H1 (cell line): ENCODE results near the gene ZNF761. TPM values are rescaled to one million over a fixed set of nuclear protein-coding genes. Genes with fewer than 3 reads are reported as not detected.

ENCODE experiments used
- CTCF ChIA-PET: fragments of 300-600 bp; sonication (Branson Sonifier 250); formaldehyde crosslinking; loops from one replicate; lab custom pipeline; 2021; ENCODE audit not compliant: partially characterized antibody; lab: Charles Lee
- POLR2A ChIA-PET: fragments of 300-600 bp; sonication (Branson Sonifier 250); formaldehyde crosslinking; loops from one replicate; lab custom pipeline; 2021; ENCODE audit warnings: inconsistent platforms; ENCODE audit not compliant: partially characterized antibody; lab: Charles Lee
- DNase-seq, 2 experiments: peaks; one replicate each; pipeline versions ENCODE4 v3.0.0 to v3.0.0-alpha.2; 2010 to 2022; ENCODE audit warnings: low spot score in 2 of 2, low read depth in 1 of 2, mixed read lengths in 1 of 2
- FAIRE-seq: peaks from 2 replicates; lab custom pipeline; 2011; peaks lifted over from hg19 to GRCh38; lab: Jason Lieb, UNC
- H2AFZ ChIP-seq: 2 replicates; pipeline ENCODE4 v1.8.1; 2012; ENCODE audit warnings: low read length, inconsistent platforms
- H2AK5ac ChIP-seq: 2 replicates; pipeline ENCODE4 v1.6.1; 2013; ENCODE audit warnings: low read depth, low read length
- H2BK120ac ChIP-seq: replicated peaks from 2 replicates; pipeline ENCODE3; 2013; ENCODE audit warnings: low read depth, low read length, inconsistent platforms
- H2BK12ac ChIP-seq: 2 replicates; pipeline ENCODE4 v1.6.1; 2013; ENCODE audit warnings: low read depth, low read length
- H2BK15ac ChIP-seq: 2 replicates; pipeline ENCODE4 v1.6.1; 2013; ENCODE audit warnings: low read length
- H2BK20ac ChIP-seq: 2 replicates; pipeline ENCODE4 v1.6.1; 2013; ENCODE audit warnings: low read length
- H2BK5ac ChIP-seq: 2 replicates; pipeline ENCODE4 v1.6.1; 2013; ENCODE audit warnings: low read depth, low read length
- H3K14ac ChIP-seq: 2 replicates; pipeline ENCODE4 v1.6.1; 2013; ENCODE audit warnings: inconsistent platforms; ENCODE audit not compliant: insufficient read length
- H3K18ac ChIP-seq: 2 replicates; pipeline ENCODE4 v1.6.1; 2013; ENCODE audit warnings: low read length; ENCODE audit errors: extremely low read depth
- H3K23ac ChIP-seq: 2 replicates; pipeline ENCODE4 v1.6.1; 2013; ENCODE audit warnings: inconsistent platforms; ENCODE audit not compliant: insufficient read length
- H3K23me2 ChIP-seq: 2 replicates; pipeline ENCODE4 v1.6.1; 2013; ENCODE audit warnings: low read depth, low read length
- H3K27ac ChIP-seq: 2 replicates; pipeline ENCODE4 v1.6.1; 2011; ENCODE audit warnings: low read depth, low read length, inconsistent platforms
- H3K27me3 ChIP-seq, 4 experiments: replicated peaks in 1 of 4; 1 replicate in 1 of 4; 2 replicates in 3 of 4; pipeline versions ENCODE4 v1.6.1 to v1.8.1; 2011 to 2013; ENCODE audit warnings: low read length in 3 of 4, mild to moderate bottlenecking in 3 of 4, inconsistent platforms in 2 of 4, mixed read lengths in 2 of 4, moderate library complexity in 1 of 4; ENCODE audit not compliant: control insufficient read depth in 3 of 4, insufficient read depth in 3 of 4; ENCODE audit errors: extremely low read depth in 1 of 4
- H3K36me3 ChIP-seq, 4 experiments: 2 replicates each; pipeline versions ENCODE4 v1.6.1 to v1.8.1; 2011 to 2013; ENCODE audit warnings: mild to moderate bottlenecking in 4 of 4, low read length in 3 of 4, moderate library complexity in 2 of 4, control low read depth in 1 of 4, inconsistent platforms in 1 of 4; ENCODE audit not compliant: insufficient read depth in 4 of 4, control insufficient read depth in 2 of 4
- H3K4ac ChIP-seq: replicated peaks from 2 replicates; pipeline ENCODE3; 2013; ENCODE audit warnings: low read length, low read depth, mixed read lengths, inconsistent platforms; ENCODE audit not compliant: insufficient read length
- H3K4me1 ChIP-seq, 4 experiments: replicated peaks in 1 of 4; 1 replicate in 1 of 4; 2 replicates in 3 of 4; pipeline versions ENCODE4 v1.6.1 to v1.8.1; 2011 to 2013; ENCODE audit warnings: low read length in 3 of 4, inconsistent platforms in 2 of 4, mixed read lengths in 1 of 4; ENCODE audit not compliant: insufficient read depth in 4 of 4, control insufficient read depth in 3 of 4
- H3K4me2 ChIP-seq, 2 experiments: 2 replicates each; pipeline versions ENCODE4 v1.6.1 to v1.8.1; 2011 to 2013; ENCODE audit warnings: low read depth in 2 of 2, low read length in 2 of 2, control low read depth in 1 of 2, inconsistent platforms in 1 of 2, mild to moderate bottlenecking in 1 of 2; ENCODE audit not compliant: insufficient read depth in 1 of 2
- H3K4me3 ChIP-seq, 4 experiments: fragments of 200-600, 300-600 bp in 1 of 4; sonication (generic), shearing (Covaris generic), sonication (Bioruptor Twin) in 1 of 4; 2 replicates each; pipeline versions ENCODE4 v1.5.1 to v1.8.1; 2011 to 2016; ENCODE audit warnings: low read length in 4 of 4, low read depth in 3 of 4, control low read depth in 2 of 4, inconsistent platforms in 2 of 4, mild to moderate bottlenecking in 2 of 4, mixed read lengths in 1 of 4, moderate library complexity in 1 of 4; ENCODE audit not compliant: insufficient read depth in 2 of 4; ENCODE audit errors: extremely low read depth in 1 of 4
- H3K56ac ChIP-seq: replicated peaks from 2 replicates; pipeline ENCODE3; 2013; ENCODE audit warnings: low read depth, mild to moderate bottlenecking, mixed read lengths, low read length, inconsistent platforms; ENCODE audit not compliant: insufficient read length
- H3K79me1 ChIP-seq: 2 replicates; pipeline ENCODE4 v1.6.1; 2013; ENCODE audit warnings: low read depth, low read length, control low read depth
- H3K79me2 ChIP-seq, 2 experiments: 2 replicates each; pipeline versions ENCODE4 v1.6.1 to v1.8.1; 2012 to 2013; ENCODE audit warnings: low read length in 2 of 2, mild to moderate bottlenecking in 2 of 2, inconsistent platforms in 1 of 2; ENCODE audit not compliant: insufficient read depth in 2 of 2, control insufficient read depth in 1 of 2
- H3K9ac ChIP-seq, 4 experiments: replicated peaks in 1 of 4; 1 replicate in 1 of 4; 2 replicates in 3 of 4; pipeline versions ENCODE4 v1.6.1 to v1.8.1; 2011 to 2013; ENCODE audit warnings: low read depth in 3 of 4, low read length in 3 of 4, control low read depth in 2 of 4, mild to moderate bottlenecking in 2 of 4, moderate library complexity in 2 of 4, inconsistent platforms in 1 of 4; ENCODE audit errors: extremely low read depth in 1 of 4
- H3K9me3 ChIP-seq, 2 experiments: 2 replicates each; pipeline versions ENCODE4 v1.6.1 to v1.8.1; 2012 to 2013; ENCODE audit warnings: mild to moderate bottlenecking in 2 of 2, moderate library complexity in 2 of 2, control low read depth in 1 of 2, inconsistent platforms in 1 of 2, low read depth in 1 of 2, low read length in 1 of 2, mixed read lengths in 1 of 2; ENCODE audit not compliant: insufficient read depth in 2 of 2
- H4K20me1 ChIP-seq, 2 experiments: replicated peaks in 1 of 2; 2 replicates each; pipeline versions ENCODE3 to v1.8.1; 2011 to 2013; ENCODE audit warnings: inconsistent platforms in 2 of 2, low read length in 2 of 2, mild to moderate bottlenecking in 1 of 2; ENCODE audit not compliant: insufficient read depth in 2 of 2, control insufficient read depth in 1 of 2
- H4K5ac ChIP-seq: 2 replicates; pipeline ENCODE4 v1.6.1; 2013; ENCODE audit warnings: low read length, low read depth, mixed read lengths, inconsistent platforms; ENCODE audit not compliant: insufficient read length
- H4K8ac ChIP-seq: 2 replicates; pipeline ENCODE4 v1.8.0; 2013; ENCODE audit warnings: mild to moderate bottlenecking, moderate library complexity, low read length, inconsistent platforms; ENCODE audit not compliant: insufficient read depth; ENCODE audit errors: extremely low read depth
- H4K91ac ChIP-seq: replicated peaks from 2 replicates; pipeline ENCODE3; 2013; ENCODE audit warnings: low read length, mixed read lengths, inconsistent platforms; ENCODE audit not compliant: insufficient read length
- CEBPB ChIP-seq: IDR thresholded peaks from 2 replicates; pipeline ENCODE4 v1.6.1; 2012; ENCODE audit warnings: low read depth, low read length
- CREB1 ChIP-seq: IDR thresholded peaks from 2 replicates; pipeline ENCODE4 v1.6.1; 2012; ENCODE audit warnings: inconsistent platforms
- EGR1 ChIP-seq: IDR thresholded peaks from 2 replicates; pipeline ENCODE4 v1.6.1; 2011; ENCODE audit warnings: low read depth, low read length, borderline replicate concordance
- GABPA ChIP-seq: IDR thresholded peaks from 2 replicates; pipeline ENCODE4 v1.6.1; 2011; ENCODE audit warnings: mild to moderate bottlenecking, low read length, moderate library complexity, borderline replicate concordance; ENCODE audit not compliant: insufficient read depth
- KDM5A ChIP-seq: fragments of 200-600 bp; IDR thresholded peaks from 2 replicates; pipeline ENCODE4 v1.7.1; 2012; ENCODE audit warnings: mild to moderate bottlenecking, low read length, inconsistent platforms, mixed read lengths
- MAX ChIP-seq: IDR thresholded peaks from 2 replicates; pipeline ENCODE4 v1.6.1; 2012; ENCODE audit warnings: inconsistent platforms
- RAD21 ChIP-seq, 2 experiments: IDR thresholded peaks in 1 of 2; conservative IDR thresholded peaks in 1 of 2; 2 replicates each; pipeline ENCODE4 v1.6.1; 2011; ENCODE audit warnings: low read depth in 2 of 2, low read length in 2 of 2, improper control_type of control experiment in 1 of 2, inconsistent platforms in 1 of 2, mild to moderate bottlenecking in 1 of 2, moderate library complexity in 1 of 2
- SIN3A ChIP-seq, 2 experiments: IDR thresholded peaks in 1 of 2; conservative IDR thresholded peaks in 1 of 2; 2 replicates each; pipeline ENCODE4 v1.6.1; 2011 to 2012; ENCODE audit warnings: low read length in 2 of 2, improper control_type of control experiment in 1 of 2, low read depth in 1 of 2, mild to moderate bottlenecking in 1 of 2
- WGBS, 2 experiments: shearing (Covaris generic) in 1 of 2; methylation state at CpG; one replicate each; pipeline versions ENCODE4 v1.1.6 to v1.1.7; 2013 to 2015; ENCODE audit warnings: low lambda C conversion rate in 2 of 2, mixed read lengths in 2 of 2, inconsistent platforms in 1 of 2, low coverage in 1 of 2, missing lambda C conversion rate in 1 of 2; ENCODE audit not compliant: insufficient replicate concordance in 2 of 2, insufficient coverage in 1 of 2, insufficient read length in 1 of 2; ENCODE audit errors: extremely low coverage in 1 of 2, missing lambda C conversion rate in 1 of 2; 5-methylcytosine and 5-hydroxymethylcytosine counted together
- polyA plus RNA-seq, 7 experiments: library from polyadenylated mRNA; depleted of rRNA in 3 of 7; stranded (reverse) in 5 of 7; unstranded in 2 of 7; fragments of >200 nt in 5 of 7; fragments of 200-250 nt in 2 of 7; gene quantifications; 1 replicate in 5 of 7; 2 replicates in 1 of 7; 4 replicates in 1 of 7; pipeline versions ENCODE4 v1.2.1 to v1.2.3, GENCODE V29; 2011 to 2013; ENCODE audit warnings: missing spikeins in 2 of 7, mixed read lengths in 2 of 7
- total RNA-seq: library from RNA; stranded (reverse); fragmentation: NEBNext Ultra II Directional; extraction: Animal tissue kit (Norgen Biotek cat#: 25700); gene quantifications from 2 replicates; pipeline ENCODE4 v1.2.1, GENCODE V29; 2021
- TF ChIP-seq, protein P1 (sequence below), 3 experiments: IDR thresholded peaks; 1 replicate in 2 of 3; 2 replicates in 1 of 3; pipeline versions ENCODE4 v1.5.1 to v1.6.1; 2011; ENCODE audit warnings: low read length in 3 of 3, mild to moderate bottlenecking in 3 of 3, inconsistent platforms in 2 of 3, low read depth in 1 of 3, moderate library complexity in 1 of 3; ENCODE audit not compliant: insufficient read depth in 1 of 3; ENCODE audit errors: control extremely low read depth in 1 of 3

ZNF761 gene
- total and polyA plus RNA-seq, 2 of the 8 experiments (the other 6 are each of a cell fraction or from before 2014, with no cell fraction given) = 11.1 to 25.1 TPM

GRCh38 chr19:53424968-53425597 lies 6.7 kb upstream of the ZNF761 start:
- no peaks in the 10 kb centered on the region for H4K20me1 ChIP-seq
- 46% methylated on average over 9 of the region's 9 CpGs; no CpG with 5 or more reads in 1 of the 2 experiments for WGBS, 2 experiments
- no peak overlapping the region for H3K9ac ChIP-seq
- no peak overlapping the region for H3K18ac ChIP-seq
- H3K4ac ChIP-seq = no peak overlapping the region
- H2BK5ac ChIP-seq = no peak overlapping the region
- no peak overlapping the region for H2BK20ac ChIP-seq
- no peaks in the 10 kb centered on the region for H3K27me3 ChIP-seq
- H3K14ac ChIP-seq = no peak overlapping the region
- H3K4me3 ChIP-seq = no peak overlapping the region
- no peak overlapping the region for H2AFZ ChIP-seq
- no peak overlapping the region for H2BK15ac ChIP-seq
- no peak overlapping the region for H3K4me2 ChIP-seq
- peak; percentile 39 to 84 for DNase-seq
- CTCF ChIA-PET = interaction anchor here (0.6 to 2.8 kb wide), 30 partner anchors 9 to 902 kb away, joined by 3 to 15 read pairs (median 4); no protein-coding TSS in a partner anchor
- H2BK12ac ChIP-seq = no peak overlapping the region
- no peak overlapping the region for H3K27ac ChIP-seq
- no peak overlapping the region for H2AK5ac ChIP-seq
- H4K5ac ChIP-seq = no peak overlapping the region
- H3K4me1 ChIP-seq = peaks cover 0 to 2% (median 0%) of the 10 kb centered on the region in 4 experiments; a peak in 2 of 7 replicates
- no peak overlapping the region for H4K8ac ChIP-seq
- POLR2A ChIA-PET = interaction anchor here (0.8 to 0.9 kb wide), 3 partner anchors 38 to 95 kb away, joined by 3 to 4 read pairs (median 3); no protein-coding TSS in a partner anchor
- H3K56ac ChIP-seq = no peak overlapping the region
- no peaks in the 10 kb centered on the region for H3K79me2 ChIP-seq
- H2BK120ac ChIP-seq = no peak overlapping the region
- H3K23me2 ChIP-seq = no peaks in the 10 kb centered on the region
- no peaks in the 10 kb centered on the region for H3K36me3 ChIP-seq
- no peaks in the 10 kb centered on the region for H3K79me1 ChIP-seq
- no peak overlapping the region for H4K91ac ChIP-seq
- peak; percentile 96 for FAIRE-seq
- H3K23ac ChIP-seq = no peak overlapping the region
- H3K9me3 ChIP-seq = no peaks in the 10 kb centered on the region
- peak; percentile 24; the same call in 1 of the 2 replicates for TF ChIP-seq MAX
- TF ChIP-seq EGR1 = peak; percentile 70; the same call in 1 of the 2 replicates
- TF ChIP-seq GABPA = no peak; the same call in 1 of the 2 replicates
- peak; percentile 85 for TF ChIP-seq RAD21 (IDR thresholded peaks at IDR 0.05 in 1 of 2, conservative IDR thresholded peaks at IDR 0.05 in 1 of 2; ENCODE audit: low read depth in 2 of 2, low read length in 2 of 2)
- TF ChIP-seq SIN3A (conservative IDR thresholded peaks at IDR 0.05 in 1 of 2, IDR thresholded peaks at IDR 0.05 in 1 of 2; ENCODE audit: low read depth in 1 of 2, low read length in 2 of 2) = no peak
- TF ChIP-seq, protein P1, sequence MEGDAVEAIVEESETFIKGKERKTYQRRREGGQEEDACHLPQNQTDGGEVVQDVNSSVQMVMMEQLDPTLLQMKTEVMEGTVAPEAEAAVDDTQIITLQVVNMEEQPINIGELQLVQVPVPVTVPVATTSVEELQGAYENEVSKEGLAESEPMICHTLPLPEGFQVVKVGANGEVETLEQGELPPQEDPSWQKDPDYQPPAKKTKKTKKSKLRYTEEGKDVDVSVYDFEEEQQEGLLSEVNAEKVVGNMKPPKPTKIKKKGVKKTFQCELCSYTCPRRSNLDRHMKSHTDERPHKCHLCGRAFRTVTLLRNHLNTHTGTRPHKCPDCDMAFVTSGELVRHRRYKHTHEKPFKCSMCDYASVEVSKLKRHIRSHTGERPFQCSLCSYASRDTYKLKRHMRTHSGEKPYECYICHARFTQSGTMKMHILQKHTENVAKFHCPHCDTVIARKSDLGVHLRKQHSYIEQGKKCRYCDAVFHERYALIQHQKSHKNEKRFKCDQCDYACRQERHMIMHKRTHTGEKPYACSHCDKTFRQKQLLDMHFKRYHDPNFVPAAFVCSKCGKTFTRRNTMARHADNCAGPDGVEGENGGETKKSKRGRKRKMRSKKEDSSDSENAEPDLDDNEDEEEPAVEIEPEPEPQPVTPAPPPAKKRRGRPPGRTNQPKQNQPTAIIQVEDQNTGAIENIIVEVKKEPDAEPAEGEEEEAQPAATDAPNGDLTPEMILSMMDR (IDR thresholded peaks at IDR 0.05; ENCODE audit: control extremely low read depth in 1 of 3, insufficient read depth in 1 of 3, low read depth in 1 of 3, low read length in 3 of 3) = peak; percentile 84 to 97 (median 90)
- no peak for TF ChIP-seq CEBPB
- TF ChIP-seq CREB1 = 0 out of 2 replicates have a peak, but pooled peaks have one; percentile 13
- TF ChIP-seq KDM5A = no peak
